Loucy (cell line): ENCODE data around the gene SLC35F3.

ENCODE experiments used
- CTCF ChIP-seq: fragments of 200-600 bp; sonication (generic); conservative IDR thresholded peaks from 2 replicates; pipeline ENCODE4 v1.5.1; 2014; ENCODE audit warnings: mild to moderate bottlenecking, antibody characterized with exemption, low read length
- EZH2phosphoT487 ChIP-seq: fragments of 200-600 bp; IDR thresholded peaks from 2 replicates; pipeline ENCODE4 v1.6.1; 2018; ENCODE audit warnings: antibody characterized with exemption, mild to moderate bottlenecking, moderate library complexity, borderline replicate concordance

- TF ChIP-seq CTCF (peak; percentile 34; the same call in 1 of the 2 replicates), EZH2phosphoT487 (no peak)
These were observed 318.2 kb downstream of the SLC35F3 start for GRCh38 chr1:234222561-234223280.
